ENCODE data around the gene HK1.
A peak's percentile ranks its signal among the peaks of the same experiment; 100 is the strongest.

Gene HK1

GRCh38 chr10:69411476-69411875, 133.2 kb downstream of the HK1 start:
- H4K20me1 ChIP-seq (ENCODE audit: insufficient read depth, low read length): no peaks in the 10 kb centered on the region
- H2AFZ ChIP-seq (ENCODE audit: low read depth, low read length): no peak overlapping the region
- no peaks in the 10 kb centered on the region for H3K27me3 ChIP-seq (ENCODE audit: low read depth, low read length)
- H3K9me3 ChIP-seq (ENCODE audit: insufficient read depth, low read length): no peaks in the 10 kb centered on the region
- TF ChIP-seq CTCF (IDR thresholded peaks at IDR 0.05; ENCODE audit: low read depth, low read length) (no peak), EZH2phosphoT487 (IDR thresholded peaks at IDR 0.05; ENCODE audit: low read depth) (no peak)
- H3K4me1 ChIP-seq (ENCODE audit: low read length): peaks cover 18% of the 10 kb centered on the region
- H3K36me3 ChIP-seq (replicated peaks; ENCODE audit: low read depth, low read length): no peaks in the 10 kb centered on the region
- H3K9ac ChIP-seq (ENCODE audit: low read length): no peak overlapping the region
- no peak overlapping the region for H3K4me2 ChIP-seq (ENCODE audit: low read length)
- H3K4me3 ChIP-seq (ENCODE audit: low read length): no peak overlapping the region
- no peaks in the 10 kb centered on the region for H3K79me2 ChIP-seq (ENCODE audit: low read length)
- H3K27ac ChIP-seq (ENCODE audit: low read length): no peak overlapping the region

GRCh38 chr10:69412232-69412790, 134.0 kb downstream of the HK1 start:
- no peak for TF ChIP-seq EZH2phosphoT487 (IDR thresholded peaks at IDR 0.05; ENCODE audit: low read depth)
- no peak for TF ChIP-seq CTCF (IDR thresholded peaks at IDR 0.05; ENCODE audit: low read depth, low read length)

GRCh38 chr10:69413221-69413865, 135.0 kb downstream of the HK1 start:
- H2AFZ ChIP-seq (ENCODE audit: low read depth, low read length): 0 out of 2 replicates have a peak overlapping the region, but pooled peaks have one; percentile 65
- H3K9ac ChIP-seq (ENCODE audit: low read length): no peak overlapping the region
- H3K4me2 ChIP-seq (ENCODE audit: low read length): peak overlapping the region; percentile 56
- H3K9me3 ChIP-seq (ENCODE audit: insufficient read depth, low read length): no peaks in the 10 kb centered on the region
- H3K27me3 ChIP-seq (ENCODE audit: low read depth, low read length): no peaks in the 10 kb centered on the region
- TF ChIP-seq CTCF (IDR thresholded peaks at IDR 0.05; ENCODE audit: low read depth, low read length) (peak; percentile 51), EZH2phosphoT487 (IDR thresholded peaks at IDR 0.05; ENCODE audit: low read depth) (no peak)
- no peaks in the 10 kb centered on the region for H4K20me1 ChIP-seq (ENCODE audit: insufficient read depth, low read length)
- H3K27ac ChIP-seq (ENCODE audit: low read length): no peak overlapping the region
- H3K4me3 ChIP-seq (ENCODE audit: low read length): no peak overlapping the region
- H3K79me2 ChIP-seq (ENCODE audit: low read length): no peaks in the 10 kb centered on the region
- no peaks in the 10 kb centered on the region for H3K36me3 ChIP-seq (replicated peaks; ENCODE audit: low read depth, low read length)
- peaks cover 13% of the 10 kb centered on the region for H3K4me1 ChIP-seq (ENCODE audit: low read length)

More at GRCh38 chr10:69412232-69412790, 134.0 kb downstream of the HK1 start:
- H3K4me1 ChIP-seq (ENCODE audit: low read length): peaks cover 18% of the 10 kb centered on the region
- no peak overlapping the region for H3K4me2 ChIP-seq (ENCODE audit: low read length)
- no peak overlapping the region for H3K9ac ChIP-seq (ENCODE audit: low read length)
- H3K27ac ChIP-seq (ENCODE audit: low read length): no peak overlapping the region
- H3K27me3 ChIP-seq (ENCODE audit: low read depth, low read length): no peaks in the 10 kb centered on the region
- no peaks in the 10 kb centered on the region for H3K36me3 ChIP-seq (replicated peaks; ENCODE audit: low read depth, low read length)
- no peaks in the 10 kb centered on the region for H4K20me1 ChIP-seq (ENCODE audit: insufficient read depth, low read length)
- no peaks in the 10 kb centered on the region for H3K79me2 ChIP-seq (ENCODE audit: low read length)
- H3K9me3 ChIP-seq (ENCODE audit: insufficient read depth, low read length): no peaks in the 10 kb centered on the region
- H3K4me3 ChIP-seq (ENCODE audit: low read length): no peak overlapping the region
- no peak overlapping the region for H2AFZ ChIP-seq (ENCODE audit: low read depth, low read length)

- Histone ChIP-seq H3K27me3 (ENCODE audit: low read depth, low read length) (no peaks in the 10 kb centered on the region), H3K9ac (ENCODE audit: low read length) (no peak overlapping the region)
Measured at GRCh38 chr10:69414036-69415018, 136.0 kb downstream of the HK1 start.

More at GRCh38 chr10:69414036-69415018, 136.0 kb downstream of the HK1 start:
- Histone ChIP-seq H3K4me3 (ENCODE audit: low read length) (no peak overlapping the region), H3K4me2 (ENCODE audit: low read length) (no peak overlapping the region), H3K9me3 (ENCODE audit: insufficient read depth, low read length) (no peaks in the 10 kb centered on the region), H2AFZ (ENCODE audit: low read depth, low read length) (no peak overlapping the region), H3K27ac (ENCODE audit: low read length) (no peak overlapping the region), H3K79me2 (ENCODE audit: low read length) (no peaks in the 10 kb centered on the region), H3K36me3 (replicated peaks; ENCODE audit: low read depth, low read length) (no peaks in the 10 kb centered on the region), H4K20me1 (ENCODE audit: insufficient read depth, low read length) (no peaks in the 10 kb centered on the region), H3K4me1 (ENCODE audit: low read length) (peaks cover 7% of the 10 kb centered on the region)
- no peak for TF ChIP-seq EZH2phosphoT487 (IDR thresholded peaks at IDR 0.05; ENCODE audit: low read depth)
- no peak for TF ChIP-seq CTCF (IDR thresholded peaks at IDR 0.05; ENCODE audit: low read depth, low read length)
